Measurements from ENCODE around the gene KHDRBS1.
"Not testable (repeated sequence)": the region's sequence is repeated elsewhere in the genome, so short reads cannot be mapped to it uniquely, and the experiment has no call there.

KHDRBS1 gene

GRCh38 chr1:31995263-31995662 is 18.4 kb upstream of the KHDRBS1 start (continued):
- TF ChIP-seq ZNF645 (tag by site-specific recombination; IDR thresholded peaks at IDR 0.05), result no peak
- TF ChIP-seq ZNF549 (tag by site-specific recombination; IDR thresholded peaks at IDR 0.05), result no peak

DNA sequence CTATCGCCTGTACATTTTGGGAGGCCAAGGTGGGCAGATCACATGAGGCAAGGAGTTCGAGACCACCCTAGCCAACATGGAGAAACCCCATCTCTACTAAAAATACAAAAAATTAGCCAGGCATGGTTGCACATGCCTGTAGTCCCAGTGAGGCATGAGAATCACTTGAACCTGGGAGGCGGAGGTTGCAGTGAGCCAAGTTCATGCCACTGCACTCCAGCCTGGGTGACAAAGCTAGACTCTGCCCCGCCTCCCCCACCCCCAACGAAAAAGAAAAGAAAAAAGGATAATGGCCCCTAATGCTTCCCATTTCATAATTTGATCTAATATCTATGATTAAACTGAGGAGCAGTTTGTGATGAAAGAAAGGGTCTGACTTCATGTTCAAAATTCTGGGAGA is 17.5 kb upstream of the KHDRBS1 start:
- H3K4me1 ChIP-seq (ENCODE audit: control insufficient read depth, insufficient read depth, low read length); H3K36me3 ChIP-seq (ENCODE audit: control insufficient read depth in 2 of 2, insufficient read depth in 1 of 2, low read length in 2 of 2); H3K27ac ChIP-seq (ENCODE audit: extremely low read depth, low read depth, low read length); H3K9me3 ChIP-seq (ENCODE audit: control insufficient read depth, insufficient read depth, low read depth, low read length); H3K4me3 ChIP-seq (ENCODE audit: low read depth, low read length); POLR2A ChIA-PET: not testable (repeated sequence)
- CTCF ChIA-PET, result interaction anchor here (1.6 kb wide), 1 partner anchor 32 kb away, joined by 5 read pairs; no protein-coding TSS in a partner anchor

- POLR2A ChIA-PET, result no interaction called here
- H3K36me3 ChIP-seq (ENCODE audit: control insufficient read depth in 2 of 2, insufficient read depth in 1 of 2, low read length in 2 of 2), result no peaks in the 10 kb centered on the region
- no peak overlapping the region for H3K4me3 ChIP-seq (ENCODE audit: low read depth, low read length)
- TF ChIP-seq ZNF701 (tag by site-specific recombination; IDR thresholded peaks at IDR 0.05) (no peak), ZNF133 (tag by site-specific recombination; IDR thresholded peaks at IDR 0.05) (no peak), TRIM28 (IDR thresholded peaks at IDR 0.05; ENCODE audit: borderline replicate concordance, low read length) (no peak), ZNF645 (tag by site-specific recombination; IDR thresholded peaks at IDR 0.05) (no peak), ZNF404 (tag by site-specific recombination; IDR thresholded peaks at IDR 0.05) (no peak), ZNF341 (tag by site-specific recombination; IDR thresholded peaks at IDR 0.05; ENCODE audit: low read depth) (no peak), GLI4 (tag by site-specific recombination; IDR thresholded peaks at IDR 0.05) (no peak)
- H3K4me1 ChIP-seq (ENCODE audit: control insufficient read depth, insufficient read depth, low read length), result no peaks in the 10 kb centered on the region
- H3K9me3 ChIP-seq (ENCODE audit: control insufficient read depth, insufficient read depth, low read depth, low read length), result no peaks in the 10 kb centered on the region
- H3K27ac ChIP-seq (ENCODE audit: extremely low read depth, low read depth, low read length), result no peak overlapping the region
- CTCF ChIA-PET, result interaction anchor here (1.0 kb wide), 1 partner anchor 8 kb away, joined by 3 read pairs; no protein-coding TSS in a partner anchor
Observed at GRCh38 chr1:32001863-32002262, 11.8 kb upstream of the KHDRBS1 start.

GRCh38 chr1:32002285-32002684 is 11.4 kb upstream of the KHDRBS1 start:
- POLR2A ChIA-PET, result not testable (repeated sequence)

GRCh38 chr1:32005522-32005921 is 8.1 kb upstream of the KHDRBS1 start:
- H3K4me1 ChIP-seq (ENCODE audit: control insufficient read depth, insufficient read depth, low read length), result no peaks in the 10 kb centered on the region
- H3K9me3 ChIP-seq (ENCODE audit: control insufficient read depth, insufficient read depth, low read depth, low read length), result no peaks in the 10 kb centered on the region
- H3K4me3 ChIP-seq (ENCODE audit: low read depth, low read length), result no peak overlapping the region
- H3K36me3 ChIP-seq (ENCODE audit: control insufficient read depth in 2 of 2, insufficient read depth in 1 of 2, low read length in 2 of 2), result no peaks in the 10 kb centered on the region
- TF ChIP-seq OSR2 (tag by site-specific recombination; IDR thresholded peaks at IDR 0.05), result 0 out of 2 replicates have a peak, but pooled peaks have one; percentile 20
- TF ChIP-seq ZNF580 (tag by site-specific recombination; IDR thresholded peaks at IDR 0.05), result peak; percentile 72; the same call in 1 of the 2 replicates
- peak; percentile 35; the same call in 1 of the 2 replicates for TF ChIP-seq KLF9 (tag by site-specific recombination; IDR thresholded peaks at IDR 0.05; ENCODE audit: low read depth)
- TF ChIP-seq, protein P1, sequence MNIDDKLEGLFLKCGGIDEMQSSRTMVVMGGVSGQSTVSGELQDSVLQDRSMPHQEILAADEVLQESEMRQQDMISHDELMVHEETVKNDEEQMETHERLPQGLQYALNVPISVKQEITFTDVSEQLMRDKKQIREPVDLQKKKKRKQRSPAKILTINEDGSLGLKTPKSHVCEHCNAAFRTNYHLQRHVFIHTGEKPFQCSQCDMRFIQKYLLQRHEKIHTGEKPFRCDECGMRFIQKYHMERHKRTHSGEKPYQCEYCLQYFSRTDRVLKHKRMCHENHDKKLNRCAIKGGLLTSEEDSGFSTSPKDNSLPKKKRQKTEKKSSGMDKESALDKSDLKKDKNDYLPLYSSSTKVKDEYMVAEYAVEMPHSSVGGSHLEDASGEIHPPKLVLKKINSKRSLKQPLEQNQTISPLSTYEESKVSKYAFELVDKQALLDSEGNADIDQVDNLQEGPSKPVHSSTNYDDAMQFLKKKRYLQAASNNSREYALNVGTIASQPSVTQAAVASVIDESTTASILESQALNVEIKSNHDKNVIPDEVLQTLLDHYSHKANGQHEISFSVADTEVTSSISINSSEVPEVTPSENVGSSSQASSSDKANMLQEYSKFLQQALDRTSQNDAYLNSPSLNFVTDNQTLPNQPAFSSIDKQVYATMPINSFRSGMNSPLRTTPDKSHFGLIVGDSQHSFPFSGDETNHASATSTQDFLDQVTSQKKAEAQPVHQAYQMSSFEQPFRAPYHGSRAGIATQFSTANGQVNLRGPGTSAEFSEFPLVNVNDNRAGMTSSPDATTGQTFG (tag by site-specific recombination; IDR thresholded peaks at IDR 0.05; ENCODE audit: borderline replicate concordance), result no peak
- no peak for TF ChIP-seq ZNF341 (tag by site-specific recombination; IDR thresholded peaks at IDR 0.05; ENCODE audit: low read depth)
- peak; percentile 93 for TF ChIP-seq ZNF121 (tag by site-specific recombination; IDR thresholded peaks at IDR 0.05)
- TF ChIP-seq ZNF174 (tag by site-specific recombination; IDR thresholded peaks at IDR 0.05), result no peak
- H3K27ac ChIP-seq (ENCODE audit: extremely low read depth, low read depth, low read length), result no peak overlapping the region
- POLR2A ChIA-PET, result no interaction called here
- CTCF ChIA-PET, result interaction anchor here (0.8 to 3.1 kb wide), 4 partner anchors 10 to 67 kb away, joined by 3 to 14 read pairs (median 4); partner anchors contain the start of gene PTP4A2

More at GRCh38 chr1:32002285-32002684, 11.4 kb upstream of the KHDRBS1 start:
- H3K27ac ChIP-seq (ENCODE audit: extremely low read depth, low read depth, low read length); H3K4me3 ChIP-seq (ENCODE audit: low read depth, low read length); H3K9me3 ChIP-seq (ENCODE audit: control insufficient read depth, insufficient read depth, low read depth, low read length); H3K36me3 ChIP-seq (ENCODE audit: control insufficient read depth in 2 of 2, insufficient read depth in 1 of 2, low read length in 2 of 2); H3K4me1 ChIP-seq (ENCODE audit: control insufficient read depth, insufficient read depth, low read length): not testable (repeated sequence)
- CTCF ChIA-PET, result interaction anchor here (1.1 to 1.7 kb wide), 3 partner anchors 8 to 63 kb away, joined by 3 to 8 read pairs (median 4); no protein-coding TSS in a partner anchor
